Smooth muscle cell (in vitro differentiated cells): ENCODE measurements around the gene MTA1. TPM values are rescaled to one million over a fixed set of nuclear protein-coding genes. Genes with fewer than 3 reads are reported as not detected.

Experiments
- DNase-seq: peaks from one replicate; lab custom pipeline; 2025; ENCODE audit not compliant: unreplicated experiment; lab: John Stamatoyannopoulos, UW
- H2AFZ ChIP-seq: fragments of 200-600 bp; sonication (generic); 2 replicates; pipeline ENCODE4 v1.6.0; 2016; ENCODE audit warnings: antibody characterized with exemption, low read depth, mild to moderate bottlenecking
- H3F3A ChIP-seq: fragments of 200-600 bp; sonication (generic); 2 replicates; pipeline ENCODE4 v1.6.0; 2017; ENCODE audit warnings: antibody characterized with exemption, low read depth
- H3K27ac ChIP-seq: fragments of 200-600 bp; sonication (generic); 2 replicates; pipeline ENCODE4 v1.5.1; 2016; ENCODE audit warnings: low read depth, mild to moderate bottlenecking
- H3K27me3 ChIP-seq: fragments of 200-600 bp; sonication (generic); 2 replicates; pipeline ENCODE4 v1.6.1; 2016; ENCODE audit warnings: low read depth, mild to moderate bottlenecking
- H3K36me3 ChIP-seq: fragments of 200-600 bp; sonication (generic); 2 replicates; pipeline ENCODE4 v1.5.1; 2016; ENCODE audit warnings: low read depth
- H3K4me1 ChIP-seq: fragments of 200-600 bp; sonication (generic); 2 replicates; pipeline ENCODE4 v1.5.1; 2016; ENCODE audit warnings: low read depth
- H3K4me2 ChIP-seq: fragments of 200-600 bp; sonication (generic); 2 replicates; pipeline ENCODE4 v1.6.0; 2016; ENCODE audit warnings: mild to moderate bottlenecking
- H3K4me3 ChIP-seq: fragments of 200-600 bp; sonication (generic); 2 replicates; pipeline ENCODE4 v1.5.1; 2016; ENCODE audit warnings: mild to moderate bottlenecking
- H3K79me2 ChIP-seq: fragments of 200-600 bp; sonication (generic); 2 replicates; pipeline ENCODE4 v1.6.0; 2016; ENCODE audit warnings: low read depth, mild to moderate bottlenecking
- H3K9ac ChIP-seq: fragments of 200-600 bp; sonication (generic); 2 replicates; pipeline ENCODE4 v1.6.0; 2016; ENCODE audit warnings: low read depth
- H3K9me3 ChIP-seq: fragments of 200-600 bp; sonication (generic); replicated peaks from 2 replicates; pipeline ENCODE4 v1.5.1; 2016; ENCODE audit warnings: low read depth
- H4K20me1 ChIP-seq: fragments of 200-600 bp; sonication (generic); 2 replicates; pipeline ENCODE4 v1.6.0; 2016; ENCODE audit warnings: low read depth
- CTCF ChIP-seq: fragments of 200-600 bp; sonication (generic); IDR thresholded peaks from 2 replicates; pipeline ENCODE4 v1.5.1; 2017; ENCODE audit warnings: borderline replicate concordance, mild to moderate bottlenecking, antibody characterized with exemption; ENCODE audit not compliant: insufficient read depth, poor library complexity, severe bottlenecking
- WGBS: methylation state at CpG from one replicate; pipeline ENCODE4 v1.1.7; 2016; ENCODE audit warnings: low lambda C conversion rate; 5-methylcytosine and 5-hydroxymethylcytosine counted together
- polyA plus RNA-seq: library from polyadenylated mRNA; unstranded; fragments of >200 nt; fragmentation: Nextera tagmentation; extraction: Ambion mirVana; gene quantifications from 2 replicates; pipeline ENCODE4 v1.2.1, GENCODE V29; 2016
- total RNA-seq: library from RNA; depleted of rRNA; stranded (reverse); fragments of >200 nt; gene quantifications from 2 replicates; pipeline ENCODE4 v1.2.3, GENCODE V29; 2014

The MTA1 gene
- total and polyA plus RNA-seq, 2 experiments from 2014 or later = 41.3 to 48.7 TPM

GRCh38 chr14:105469456-105470349 is 50.1 kb downstream of the MTA1 start:
- Histone ChIP-seq H3K4me1 (peaks cover 7% of the 10 kb centered on the region), H2AFZ (no peak overlapping the region), H3K9ac (no peak overlapping the region), H3F3A (no peaks in the 10 kb centered on the region), H3K4me2 (no peak overlapping the region), H4K20me1 (peaks cover 10% of the 10 kb centered on the region), H3K27ac (no peak overlapping the region), H3K79me2 (no peaks in the 10 kb centered on the region), H3K36me3 (no peaks in the 10 kb centered on the region), H3K27me3 (no peaks in the 10 kb centered on the region), H3K4me3 (no peak overlapping the region), H3K9me3 (no peaks in the 10 kb centered on the region)
- no peak for TF ChIP-seq CTCF
- DNase-seq = no peak
- 95% methylated on average over 40 of the region's 54 CpGs for WGBS

- Histone ChIP-seq H3K4me3 (no peak overlapping the region), H3K27ac (no peak overlapping the region), H3K4me1 (peaks cover 12% of the 10 kb centered on the region), H3K79me2 (no peaks in the 10 kb centered on the region), H3F3A (no peaks in the 10 kb centered on the region), H3K4me2 (peak overlapping the region; percentile 17), H3K27me3 (peaks cover 3% of the 10 kb centered on the region), H3K9me3 (no peaks in the 10 kb centered on the region), H2AFZ (no peak overlapping the region), H4K20me1 (peaks cover 10% of the 10 kb centered on the region), H3K9ac (no peak overlapping the region), H3K36me3 (no peaks in the 10 kb centered on the region)
- TF ChIP-seq CTCF = no peak
- WGBS = 89% methylated on average over 34 of the region's 34 CpGs
- DNase-seq = no peak
These were observed 51.0 kb downstream of the MTA1 start for GRCh38 chr14:105470350-105471296.

- H2AFZ ChIP-seq = no peak overlapping the region
- peaks cover 3% of the 10 kb centered on the region for H3K27me3 ChIP-seq
- H3K27ac ChIP-seq = no peak overlapping the region
- H3K9me3 ChIP-seq = no peaks in the 10 kb centered on the region
- peaks cover 12% of the 10 kb centered on the region for H3K4me1 ChIP-seq
- H3K9ac ChIP-seq = no peak overlapping the region
- H3K36me3 ChIP-seq = no peaks in the 10 kb centered on the region
- 53% methylated on average over 18 of the region's 19 CpGs for WGBS
- H3F3A ChIP-seq = no peaks in the 10 kb centered on the region
- DNase-seq = no peak
- no peaks in the 10 kb centered on the region for H3K79me2 ChIP-seq
- no peak for TF ChIP-seq CTCF
- H3K4me2 ChIP-seq = peak overlapping the region; percentile 17
- peaks cover 10% of the 10 kb centered on the region for H4K20me1 ChIP-seq
- H3K4me3 ChIP-seq = no peak overlapping the region
These were observed 51.7 kb downstream of the MTA1 start for GRCh38 chr14:105471297-105471821.
